GM18867 (cell line): Measurements from ENCODE around the gene TRAK2.
"Not testable (repeated sequence)": the region's sequence is repeated elsewhere in the genome, so short reads cannot be mapped to it uniquely, and the experiment has no call there.

ENCODE experiments used
- ATAC-seq: cut with Tn5 transposase; IDR thresholded peaks from one replicate; pipeline ENCODE4 v1.9.1; 2021; ENCODE audit warnings: mild to moderate bottlenecking, moderate library complexity; ENCODE audit not compliant: unreplicated experiment

Gene TRAK2

DNA sequence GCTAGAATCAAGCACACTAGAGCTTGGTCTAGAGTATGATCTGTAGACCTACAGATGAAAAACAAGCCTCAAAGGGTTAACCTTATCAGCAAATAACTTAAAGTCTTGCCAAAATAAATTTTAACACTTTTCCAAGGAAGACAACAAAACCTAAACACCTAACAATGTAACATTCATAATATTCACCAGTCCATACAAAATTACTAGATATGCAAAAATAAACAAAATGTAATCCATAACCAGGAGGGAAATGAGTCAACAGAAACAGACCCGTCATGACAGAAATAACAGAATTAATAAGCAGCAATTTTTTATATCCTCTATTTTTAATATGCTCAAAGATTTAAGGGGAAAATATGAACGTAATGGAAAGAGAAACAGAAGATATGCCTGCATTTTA is 36.1 kb downstream of the TRAK2 start:
- no peak for ATAC-seq

DNA sequence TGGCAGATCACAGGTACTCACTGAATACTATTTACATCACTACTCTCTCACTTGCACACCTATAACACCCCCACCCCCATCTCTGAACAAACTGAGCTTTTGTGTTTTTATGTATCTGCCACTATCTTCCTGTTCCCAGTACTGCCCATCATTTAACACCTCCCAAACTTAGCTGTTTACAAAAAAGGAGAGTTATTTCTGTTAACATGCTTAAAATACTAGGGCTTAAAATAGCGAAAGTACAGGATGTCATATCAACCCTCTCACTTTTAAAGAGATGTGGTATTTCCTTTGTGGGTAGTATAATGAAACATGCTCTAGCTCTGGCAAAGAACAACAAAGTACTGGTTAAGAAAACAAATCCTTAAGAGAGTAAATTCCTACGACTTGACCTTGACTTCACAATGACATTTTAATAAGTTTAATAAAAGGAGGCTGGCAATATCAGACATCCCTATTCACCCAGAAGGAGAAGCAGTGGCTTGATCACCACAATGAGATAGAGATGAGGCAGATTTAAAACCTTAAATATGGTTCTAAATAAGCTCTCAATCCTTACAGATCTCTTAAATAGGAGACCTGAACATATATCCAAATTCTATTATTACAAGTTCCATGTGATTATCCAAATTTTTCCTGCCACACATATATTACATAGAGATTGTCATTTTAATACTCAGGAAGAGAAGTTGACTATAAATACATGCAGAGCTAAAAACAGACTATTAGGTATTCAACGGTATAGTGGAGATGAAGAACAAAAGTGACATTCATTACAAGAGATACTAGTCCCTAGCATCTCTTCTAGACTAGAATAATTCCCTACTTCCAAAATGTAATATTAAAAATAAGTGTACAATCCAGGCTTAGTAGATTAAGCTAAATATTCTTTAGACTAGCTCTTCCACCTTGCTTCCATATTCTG is 36.9 kb downstream of the TRAK2 start:
- ATAC-seq: peak; percentile 83

DNA sequence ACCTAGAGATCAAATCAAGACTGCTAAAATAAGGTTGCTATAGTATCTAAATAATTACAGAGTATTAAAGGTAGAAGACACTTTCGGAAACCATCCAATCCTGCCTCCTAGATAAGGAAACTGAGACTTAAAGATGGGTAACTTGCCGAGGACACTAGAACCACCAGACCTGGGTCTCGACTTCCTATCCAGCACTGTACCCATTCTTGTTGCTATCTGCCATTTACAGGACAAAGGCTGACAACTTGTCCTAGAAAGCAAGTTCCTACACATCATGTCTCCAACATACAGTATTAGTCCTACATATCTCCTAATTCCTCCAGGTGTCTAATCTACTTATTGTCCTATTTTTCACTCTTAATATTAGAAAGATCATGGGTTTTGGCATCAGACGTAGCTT is 37.7 kb downstream of the TRAK2 start:
- no peak for ATAC-seq

DNA sequence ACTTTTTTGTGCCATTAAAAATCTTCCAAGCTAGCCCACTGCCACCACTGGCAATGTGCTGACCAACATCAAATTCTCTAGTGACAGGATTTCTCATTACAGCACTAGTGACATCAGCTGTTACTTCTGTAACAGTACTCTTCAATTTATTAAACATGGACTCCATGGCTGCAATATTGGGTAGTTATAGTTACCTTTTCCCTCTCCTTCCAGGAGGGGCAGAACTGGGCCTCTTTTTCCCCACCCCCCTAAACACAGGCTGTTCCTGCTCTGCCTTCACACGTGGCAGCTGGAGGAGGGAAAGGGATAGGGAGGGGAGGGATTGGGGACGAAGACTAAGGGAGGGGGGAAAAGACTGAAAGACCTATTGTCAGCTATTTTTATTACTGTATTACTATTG is 38.1 kb downstream of the TRAK2 start:
- no peak for ATAC-seq

DNA sequence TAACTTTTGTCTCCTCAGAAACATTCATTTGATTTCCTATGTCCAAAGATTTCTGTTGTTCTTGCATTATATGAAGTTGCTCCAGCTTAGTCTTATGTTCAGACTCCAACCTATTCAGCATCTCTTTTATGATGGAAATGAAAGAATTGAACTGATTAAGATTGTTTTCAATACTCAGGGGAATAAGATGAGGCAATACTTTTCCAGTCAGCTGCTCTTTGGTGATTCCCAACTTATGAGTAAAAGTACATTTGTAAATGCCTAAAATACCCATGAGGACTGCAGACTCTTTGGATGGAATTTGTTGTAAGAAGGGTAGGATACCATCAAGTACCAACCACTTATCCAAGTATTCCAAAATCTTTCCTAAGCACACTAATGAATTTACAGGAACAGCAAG is 39.8 kb downstream of the TRAK2 start:
- ATAC-seq: no peak

DNA sequence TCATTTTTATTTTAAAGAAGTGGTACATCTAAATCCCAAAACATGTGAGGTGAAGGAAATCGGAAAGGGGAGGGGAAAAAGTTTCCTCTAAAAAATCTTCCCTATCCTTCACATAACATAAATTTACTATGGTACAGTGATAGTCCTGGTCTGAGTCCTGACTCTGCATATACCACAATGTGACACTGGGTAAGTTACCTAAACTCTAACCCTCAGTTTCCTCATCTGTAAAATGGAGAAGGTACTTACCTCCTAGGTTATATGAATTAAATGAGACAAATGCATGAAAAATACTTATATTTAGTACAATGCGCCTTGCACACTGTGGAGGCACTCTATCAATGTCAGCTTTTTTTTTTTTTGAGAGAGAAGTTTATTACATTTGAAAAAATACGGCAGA is 42.3 kb downstream of the TRAK2 start:
- ATAC-seq: no peak

DNA sequence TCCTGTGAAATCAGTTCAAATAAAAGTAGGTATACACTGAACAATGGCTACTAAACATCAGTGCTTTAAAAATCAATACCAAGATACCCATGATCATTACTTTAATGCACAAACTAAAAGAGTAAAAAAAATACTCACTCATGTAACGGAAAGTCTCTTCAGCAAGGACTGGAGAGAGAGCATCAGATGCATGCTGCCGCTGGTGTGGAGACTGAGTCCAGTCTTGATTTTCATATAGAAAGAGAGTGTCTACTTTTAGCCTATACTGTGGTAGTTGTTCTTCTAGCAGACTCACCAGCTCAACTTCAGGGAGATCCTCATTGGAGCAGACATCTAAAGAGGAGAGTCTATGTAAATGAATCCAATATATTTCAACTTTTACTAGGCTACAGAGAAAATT is 44.0 kb downstream of the TRAK2 start:
- ATAC-seq: no peak

DNA sequence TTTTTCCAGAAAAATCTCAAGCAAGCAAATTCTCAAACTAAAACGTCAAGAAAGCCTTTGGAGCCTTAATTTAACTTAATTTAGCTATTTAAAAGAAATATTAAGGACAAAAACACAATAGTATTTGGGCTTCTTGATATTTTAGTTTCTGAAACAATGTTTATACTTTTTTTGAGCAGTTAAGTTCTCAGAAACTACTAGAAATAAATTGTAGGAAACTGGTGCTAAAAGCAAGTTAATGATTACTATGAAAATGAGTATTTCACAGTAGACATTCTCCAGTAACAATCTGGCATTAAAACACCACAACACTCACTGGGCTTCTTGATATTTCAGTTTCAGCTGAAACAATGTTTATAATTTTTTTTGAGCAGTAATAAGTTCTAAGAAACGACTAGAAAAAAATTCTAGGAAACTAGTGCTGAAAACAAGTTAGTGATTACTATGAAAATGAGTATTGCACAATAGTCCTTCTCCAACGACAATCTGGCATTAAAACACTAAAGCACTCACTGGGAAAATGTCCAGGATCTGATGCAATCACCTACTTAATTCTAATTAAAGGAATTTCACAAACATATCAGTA is 45.1 kb downstream of the TRAK2 start:
- ATAC-seq: no peak

DNA sequence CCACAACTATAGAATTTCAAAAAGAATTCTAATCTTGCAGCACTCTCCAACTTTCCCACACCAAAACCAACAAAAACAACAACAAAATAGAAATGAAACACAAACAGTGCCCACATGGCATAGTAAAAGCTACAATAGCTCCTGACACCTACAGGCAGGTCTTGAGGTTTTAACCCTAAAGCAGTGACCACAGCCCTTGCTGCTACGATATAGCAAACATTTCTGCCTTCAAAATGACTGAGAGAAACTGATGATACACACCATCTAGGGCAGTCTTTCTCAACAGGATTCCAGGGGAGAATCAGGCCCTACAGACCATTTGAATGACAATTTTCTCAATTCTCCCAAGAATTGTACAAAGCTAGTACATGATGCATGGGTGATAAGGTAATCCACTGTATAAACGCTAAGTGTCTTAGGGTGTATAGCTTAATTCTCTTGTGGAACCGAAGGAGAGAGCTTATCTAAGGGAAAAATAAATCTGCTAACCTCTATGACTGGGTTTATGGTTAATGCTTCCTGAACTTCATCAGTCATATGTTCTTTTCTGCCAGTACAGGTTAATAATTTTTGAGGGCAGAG is 46.5 kb downstream of the TRAK2 start:
- ATAC-seq: no peak

DNA sequence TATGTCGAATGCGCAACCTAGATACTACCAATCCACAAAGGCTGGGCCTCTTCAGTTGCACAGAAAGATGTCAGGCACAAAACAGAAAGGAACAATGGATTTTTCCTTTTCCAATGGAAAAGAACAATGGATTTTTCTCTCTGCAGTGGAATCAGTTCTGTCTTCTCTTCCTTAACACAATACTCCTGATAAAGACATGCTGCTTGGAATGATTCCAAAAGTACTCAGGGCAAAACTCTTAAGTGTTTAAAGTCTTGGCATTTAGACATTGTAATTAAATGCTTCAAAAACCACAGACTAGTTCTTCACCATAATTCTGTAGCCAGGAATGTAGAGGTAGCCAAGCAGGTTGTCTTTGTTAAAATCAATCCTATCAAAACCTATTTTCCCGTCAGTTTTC is 47.4 kb downstream of the TRAK2 start:
- no peak for ATAC-seq

DNA sequence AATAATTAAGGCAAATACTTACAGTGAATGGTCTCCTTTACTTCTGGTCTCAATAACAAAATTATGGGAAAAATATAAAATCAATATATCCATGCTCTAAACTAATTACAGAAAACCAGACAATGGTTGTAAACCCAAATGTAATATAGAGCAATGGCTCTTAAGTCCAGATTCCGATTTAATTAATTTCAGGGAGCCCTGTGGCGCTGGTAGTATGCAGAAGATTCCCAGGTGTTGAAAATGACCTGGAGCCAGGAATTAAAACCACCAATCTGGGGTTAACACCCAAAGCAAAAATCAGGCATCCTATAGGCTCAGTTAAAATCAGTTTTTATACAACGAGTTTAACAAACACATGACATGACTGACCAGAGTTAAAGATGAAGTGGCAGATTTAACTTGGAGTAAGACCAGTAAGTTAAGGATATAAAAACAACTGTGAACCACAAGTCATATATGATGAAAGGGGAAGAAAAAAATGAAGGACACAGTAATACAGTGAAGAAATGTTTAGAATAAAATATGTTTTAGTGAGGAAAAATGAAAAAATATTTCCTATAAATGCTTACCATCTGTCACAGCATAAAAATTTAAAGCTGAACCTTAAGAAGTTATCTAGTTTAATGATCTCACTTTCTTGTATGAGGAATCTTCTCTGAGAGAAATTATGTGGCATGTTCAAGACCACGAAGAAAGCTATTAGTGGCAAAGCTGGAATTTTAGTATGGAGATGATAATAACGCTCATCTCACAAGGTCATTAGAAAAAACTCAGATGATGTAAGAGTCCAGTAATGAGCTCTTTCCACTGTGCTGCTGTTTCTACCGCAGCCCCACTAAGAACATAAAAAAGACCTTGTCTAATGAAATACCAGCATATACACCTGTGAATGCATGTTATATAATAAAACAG is 48.4 kb downstream of the TRAK2 start:
- ATAC-seq: no peak

DNA sequence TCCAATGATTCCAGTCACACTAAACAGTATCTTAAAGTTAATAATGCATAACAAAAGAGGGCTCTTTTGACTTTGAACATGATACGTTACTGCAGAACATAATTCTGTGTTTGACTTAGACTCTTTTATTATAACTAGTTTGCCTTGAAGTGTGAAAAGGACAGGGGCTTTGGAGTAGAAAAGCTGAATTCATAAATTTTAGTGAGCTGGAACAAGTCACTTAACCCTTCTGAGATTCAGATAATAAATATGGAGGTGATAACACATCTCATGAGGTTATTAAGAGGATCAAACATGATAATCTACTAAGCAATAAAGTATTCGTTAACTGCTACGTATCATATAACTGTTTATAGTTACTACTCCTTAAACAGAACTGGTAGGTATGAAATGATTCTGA is 49.4 kb downstream of the TRAK2 start:
- no peak for ATAC-seq

DNA sequence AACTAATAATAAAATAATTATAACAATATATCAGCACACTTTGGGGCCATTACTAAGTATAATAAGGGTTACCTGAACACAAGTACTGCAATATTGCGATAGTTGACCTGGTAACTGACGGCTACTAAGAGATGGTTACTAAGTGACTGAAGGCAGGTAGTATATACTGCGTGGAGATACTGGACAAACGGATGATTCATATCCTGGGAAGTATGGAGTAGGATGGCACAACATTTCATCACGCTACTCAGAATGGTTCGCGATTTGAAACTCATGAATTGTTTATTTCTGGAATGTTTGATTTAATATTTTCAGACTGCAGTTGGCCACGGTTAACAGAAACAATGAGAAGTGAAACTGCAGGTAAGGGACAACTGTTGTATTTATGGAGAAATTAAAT is 54.7 kb downstream of the TRAK2 start:
- no peak for ATAC-seq

DNA sequence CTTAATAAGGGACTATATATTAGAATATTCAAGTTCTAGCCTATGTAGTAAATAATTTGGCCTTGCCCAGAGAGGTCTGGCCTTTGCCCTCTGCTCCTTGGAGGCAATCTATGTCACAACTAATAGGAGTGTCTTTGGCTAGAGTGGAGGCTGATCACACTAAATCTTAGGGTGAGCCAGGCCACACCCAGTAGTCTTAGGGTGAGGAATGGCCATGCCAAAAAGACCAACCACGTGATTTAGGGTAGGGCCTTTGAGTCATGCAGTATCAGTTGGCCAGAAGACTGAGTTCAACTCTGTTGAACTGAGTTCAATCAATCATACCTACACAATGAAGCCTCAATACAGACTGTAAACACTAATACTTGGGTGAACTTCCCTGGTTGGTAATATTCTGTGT is 68.1 kb downstream of the TRAK2 start:
- ATAC-seq: no peak

DNA sequence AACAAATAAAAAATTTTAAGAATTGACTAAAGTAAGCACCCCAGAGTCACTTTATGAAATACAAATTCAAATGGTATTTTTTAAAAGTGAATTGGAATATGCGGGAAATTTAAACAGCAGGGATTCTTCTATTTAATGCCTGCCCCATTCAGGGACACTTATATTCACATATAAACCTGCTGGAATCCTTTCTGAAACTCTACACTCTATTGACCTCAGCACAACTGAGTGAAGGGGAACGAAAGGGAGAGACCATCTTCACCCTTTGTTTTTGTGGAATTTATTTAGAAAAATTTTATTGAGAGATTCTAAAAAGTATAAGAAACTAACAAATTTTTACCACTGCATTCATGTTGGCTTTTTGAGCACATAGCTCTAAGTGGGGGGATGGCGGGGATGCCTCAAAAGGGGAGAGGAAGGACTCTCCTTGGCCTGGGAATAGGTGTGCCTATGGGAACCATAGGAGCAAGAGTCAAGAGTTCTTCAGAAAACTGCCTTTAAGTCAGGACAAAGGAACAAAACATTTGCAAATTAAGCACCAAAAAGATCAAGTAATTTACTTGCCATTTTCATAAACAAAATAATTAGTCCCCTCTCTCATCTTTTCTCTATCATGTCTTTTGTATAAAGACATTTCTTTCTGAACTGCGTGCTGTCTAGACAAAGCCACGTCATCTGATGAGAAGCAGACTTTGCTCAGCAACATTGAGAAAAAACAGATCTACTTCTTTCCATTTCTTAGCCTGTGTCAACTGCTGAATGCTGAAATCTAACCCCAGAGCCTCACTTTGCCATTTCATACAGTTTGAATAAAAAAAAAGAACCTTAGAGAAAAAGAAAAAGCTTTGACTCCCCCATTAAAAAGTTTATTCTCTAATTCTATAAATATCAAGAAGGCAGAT is 72.5 kb downstream of the TRAK2 start:
- ATAC-seq: no peak

DNA sequence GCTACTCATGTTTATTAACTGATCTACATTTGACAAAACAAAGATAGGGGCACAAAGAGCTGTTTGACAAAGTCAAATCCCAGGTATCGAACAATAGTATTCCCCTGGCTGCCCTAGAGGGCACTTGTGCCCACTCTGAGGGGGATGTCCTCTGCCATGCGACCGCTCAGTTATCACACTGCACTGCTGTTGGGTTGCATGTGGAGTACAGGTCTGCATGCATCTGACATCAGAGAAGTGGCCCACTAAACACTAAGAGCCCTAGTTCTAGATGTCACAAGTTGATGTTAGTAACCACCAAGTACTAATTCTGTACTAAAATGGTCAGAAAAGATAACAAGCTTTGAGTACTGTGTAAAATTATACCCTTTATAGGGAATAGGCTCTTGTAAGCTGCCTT is 74.0 kb downstream of the TRAK2 start:
- no peak for ATAC-seq

DNA sequence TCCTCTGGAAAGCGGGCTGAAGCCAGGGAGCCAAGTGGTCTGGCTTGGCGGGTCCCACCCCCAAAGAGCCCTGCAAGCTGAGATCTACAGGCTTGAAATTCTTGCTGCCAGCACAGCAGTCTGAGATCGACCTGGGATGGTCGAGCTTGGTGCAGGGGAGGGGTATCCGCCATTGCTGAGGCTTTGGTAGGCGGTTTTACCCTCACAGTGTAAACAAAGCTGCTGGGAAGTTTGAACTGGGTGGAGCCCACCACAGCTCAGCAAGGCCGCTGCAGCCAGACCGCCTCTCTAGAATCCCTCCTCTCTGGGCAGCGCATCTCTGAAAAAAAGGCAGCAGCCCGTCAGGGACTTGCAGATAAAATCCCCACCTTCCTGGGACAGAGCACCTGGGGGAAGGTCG is 81.5 kb downstream of the TRAK2 start:
- no peak for ATAC-seq

DNA sequence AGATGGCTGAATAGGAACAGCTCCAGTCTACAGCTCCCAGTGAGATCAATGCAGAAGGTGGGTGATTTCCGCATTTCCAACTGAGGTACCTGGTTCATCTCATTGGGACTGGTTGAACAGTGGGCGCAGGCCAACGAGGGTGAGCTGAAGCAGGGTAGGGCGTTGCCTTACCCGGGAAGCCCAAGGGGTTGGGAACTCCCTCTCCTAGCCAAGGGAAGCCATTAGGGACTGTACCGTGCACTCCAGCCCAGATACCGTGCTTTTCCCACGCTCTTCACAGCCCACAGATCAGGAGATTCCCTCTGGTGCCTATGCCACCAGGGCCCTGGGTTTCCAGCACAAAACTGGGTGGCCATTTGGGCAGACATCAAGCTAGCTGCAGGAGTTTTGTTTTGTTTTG is 81.9 kb downstream of the TRAK2 start:
- ATAC-seq: not testable (repeated sequence)

DNA sequence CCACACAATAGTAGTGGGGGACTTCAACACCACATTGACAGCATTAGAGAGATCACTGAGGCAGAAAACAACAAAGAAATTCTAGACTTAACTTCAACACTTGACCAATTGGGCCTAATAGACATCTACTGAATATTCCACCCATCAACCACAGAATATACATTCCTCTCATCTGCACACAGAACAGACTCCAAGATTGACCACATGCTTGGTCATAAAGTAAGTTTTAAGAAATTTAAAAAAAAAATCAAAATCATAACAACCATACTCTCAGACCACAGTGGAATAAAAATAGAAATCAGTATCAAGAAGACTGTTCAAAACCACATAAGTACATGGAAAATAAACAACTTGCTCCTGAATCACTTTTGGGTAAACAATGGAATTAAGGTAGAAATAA is 85.1 kb downstream of the TRAK2 start:
- ATAC-seq: no peak

DNA sequence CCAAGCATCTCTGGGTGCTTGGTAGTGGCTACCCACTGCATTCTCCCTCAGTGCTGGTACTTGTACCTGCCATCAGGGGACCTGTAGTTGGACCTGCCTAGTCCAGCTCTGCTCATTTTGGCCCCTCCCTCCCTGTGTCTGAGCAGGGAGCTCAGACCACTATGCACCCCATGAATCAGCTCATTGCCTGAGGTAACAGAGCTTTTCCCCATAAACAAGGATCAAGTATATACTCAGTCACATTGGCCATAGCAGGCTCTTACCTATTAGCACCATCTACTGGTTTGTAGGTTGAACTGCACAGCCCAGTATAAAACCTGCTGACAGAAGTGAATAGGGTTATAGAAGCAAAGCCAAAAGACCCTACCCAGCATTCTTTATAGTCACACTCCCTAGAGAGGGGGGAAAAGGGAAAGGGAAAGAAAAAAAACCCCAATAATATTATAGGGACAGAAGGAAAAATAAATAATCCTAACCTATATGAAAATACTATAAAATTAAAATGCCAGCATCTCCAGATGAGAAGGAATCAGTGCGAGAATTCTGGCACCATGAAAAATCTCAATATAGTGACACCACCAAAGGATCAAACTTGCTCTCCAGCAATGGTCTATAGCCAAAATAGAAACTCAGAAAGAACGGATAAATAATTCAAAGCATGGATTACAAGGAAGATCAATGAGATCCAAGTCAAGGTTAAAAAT is 87.2 kb downstream of the TRAK2 start:
- ATAC-seq: peak; percentile 65
